GM12801 (cell line): ENCODE measurements around the gene NXF1.

Experiments used
- CTCF ChIP-seq: IDR thresholded peaks from one replicate; pipeline ENCODE4 v1.5.1; 2011; ENCODE audit warnings: control low read depth; ENCODE audit not compliant: insufficient read length; ENCODE audit errors: extremely low read depth

Gene NXF1

GRCh38 chr11:62847767-62848314, 42.6 kb upstream of the NXF1 start:
- TF ChIP-seq CTCF = no peak

GRCh38 chr11:62846177-62846576, 40.9 kb upstream of the NXF1 start:
- no peak for TF ChIP-seq CTCF

GRCh38 chr11:62844154-62844553, 38.9 kb upstream of the NXF1 start:
- TF ChIP-seq CTCF = no peak

- TF ChIP-seq CTCF = no peak
These were observed 38.2 kb upstream of the NXF1 start for GRCh38 chr11:62843466-62843865.

GRCh38 chr11:62842171-62842741, 37.0 kb upstream of the NXF1 start:
- TF ChIP-seq CTCF = no peak

- no peak for TF ChIP-seq CTCF
These were observed 36.3 kb upstream of the NXF1 start for GRCh38 chr11:62841361-62842170.

- TF ChIP-seq CTCF = no peak
These were observed 34.1 kb upstream of the NXF1 start, which contains the start of gene WDR74 for GRCh38 chr11:62839050-62839945. Gene WDR74, minus strand, starts transcription at chr11:62839590. Its CDS starts 20 bp downstream, at chr11:62839570.
